Thoracic aorta endothelial cell (primary cell): ENCODE results near the gene ARHGEF19. TPM values are rescaled to one million over a fixed set of nuclear protein-coding genes. Genes with fewer than 3 reads are reported as not detected.

Source experiments
- small RNA-seq: library from RNA; depleted of rRNA; stranded (forward); fragments of <200 nt; gene quantifications from one replicate; pipeline ENCODE3, GENCODE V24; 2012
- total RNA-seq: library from RNA; depleted of rRNA; stranded (reverse); fragments of >200 nt; gene quantifications from 2 replicates; pipeline ENCODE4 v1.2.3, GENCODE V29; 2012

Gene ARHGEF19
- 4.7 and 7.6 TPM in 2 replicates for total RNA-seq

GRCh38 chr1:16212251-16212961 lies at the start of gene ARHGEF19:
Gene ARHGEF19, minus strand, starts transcription at chr1:16212652. Its CDS starts 3,598 bp downstream, at chr1:16209054.

GRCh38 chr1:16236511-16237342 lies 24.3 kb upstream of the ARHGEF19 start, which contains the start of gene CPLANE2:
Gene CPLANE2, minus strand, starts transcription at chr1:16237183. Its CDS starts 441 bp downstream, at chr1:16236742.

GRCh38 chr1:16155537-16156410 lies 56.7 kb downstream of the ARHGEF19 start, which contains the start of gene EPHA2:
Gene EPHA2, minus strand, starts transcription at chr1:16156069. Its CDS starts 137 bp downstream, at chr1:16155932.

Small RNA genes lying within 50 kb of the gene (small RNA-seq; reads per million reads assigned to genes)
- 0.56 reads per million for gene MT1XP1

Other genes starting within 250 kb of the ARHGEF19 start
- 26.7 and 30.3 TPM in 2 replicates for gene ZBTB17, start 236.6 kb downstream of the ARHGEF19 start, total RNA-seq
- gene SRARP, start 208.4 kb downstream of the ARHGEF19 start, total RNA-seq = not detected in 2 replicates
- not detected in 2 replicates for gene HSPB7, start 194.6 kb downstream of the ARHGEF19 start, total RNA-seq
- gene CLCNKA, start 190.6 kb downstream of the ARHGEF19 start, total RNA-seq = not detected in 2 replicates
- gene CLCNKB, start 168.9 kb downstream of the ARHGEF19 start, total RNA-seq = not detected in 2 replicates
- gene FAM131C, start 139.0 kb downstream of the ARHGEF19 start, total RNA-seq = 0.13 and 0.22 TPM in 2 replicates
- 111 and 117 TPM in 2 replicates for gene EPHA2, start 56.6 kb downstream of the ARHGEF19 start, total RNA-seq
- 5.9 and 8.1 TPM in 2 replicates for gene CPLANE2, start 24.5 kb upstream of the ARHGEF19 start, total RNA-seq
- gene FBXO42, start 139.8 kb upstream of the ARHGEF19 start, total RNA-seq = 19.8 and 21.1 TPM in 2 replicates
- 86.7 and 98.1 TPM in 2 replicates for gene SZRD1, start 154.6 kb upstream of the ARHGEF19 start, total RNA-seq
- gene SPATA21, start 224.8 kb upstream of the ARHGEF19 start, total RNA-seq = under 0.01 TPM in 1 of 2 replicates, not detected in the other
- gene NECAP2, start 228.1 kb upstream of the ARHGEF19 start, total RNA-seq = 119 and 120 TPM in 2 replicates